Suprapubic skin (tissue), 3 donors: ENCODE results near the gene STYX.

ENCODE experiments used
- CTCF ChIP-seq, 2 donors: fragments of 200-600 bp in 1 of 2; fragments of 450-650 bp in 1 of 2; sonication (generic) in 1 of 2; IDR thresholded peaks; one replicate each; pipeline ENCODE4 v1.5.1; 2016 to 2019; ENCODE audit warnings: antibody characterized with exemption in 2 of 2, mild to moderate bottlenecking in 1 of 2, moderate library complexity in 1 of 2
- EP300 ChIP-seq: sonication (generic); formaldehyde crosslinking; IDR thresholded peaks from one replicate; pipeline ENCODE4 v1.6.1; 2017; ENCODE audit warnings: antibody characterized with exemption

DNA sequence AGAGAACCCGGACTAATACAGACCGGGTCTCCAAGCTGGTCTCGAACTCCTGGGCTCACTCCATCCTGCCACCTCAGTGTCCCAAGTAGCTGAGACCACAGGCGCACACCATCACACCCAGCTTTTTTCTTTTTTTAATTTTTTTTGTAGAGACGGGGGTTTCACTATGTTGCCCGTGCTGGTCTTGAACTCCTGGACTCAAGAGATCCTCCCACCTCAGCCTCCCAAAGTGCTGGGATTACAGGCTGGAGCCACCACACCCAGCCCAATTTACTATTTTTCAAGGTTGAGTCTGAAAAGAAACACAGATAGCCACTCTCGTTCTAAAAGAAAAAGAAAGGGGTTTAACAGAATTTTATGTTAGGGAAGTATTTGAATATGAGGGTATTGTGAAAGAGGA, 36.4 kb upstream of the STYX start:
- no peak for TF ChIP-seq CTCF (IDR thresholded peaks at IDR 0.05)
- TF ChIP-seq EP300 = no peak
